Femur (tissue), 1 donor: Measurements from ENCODE around the gene KRT32.

Experiments
- DNase-seq: peaks from one replicate; pipeline ENCODE4 v3.0.0-alpha.2; 2017

KRT32 gene

DNA sequence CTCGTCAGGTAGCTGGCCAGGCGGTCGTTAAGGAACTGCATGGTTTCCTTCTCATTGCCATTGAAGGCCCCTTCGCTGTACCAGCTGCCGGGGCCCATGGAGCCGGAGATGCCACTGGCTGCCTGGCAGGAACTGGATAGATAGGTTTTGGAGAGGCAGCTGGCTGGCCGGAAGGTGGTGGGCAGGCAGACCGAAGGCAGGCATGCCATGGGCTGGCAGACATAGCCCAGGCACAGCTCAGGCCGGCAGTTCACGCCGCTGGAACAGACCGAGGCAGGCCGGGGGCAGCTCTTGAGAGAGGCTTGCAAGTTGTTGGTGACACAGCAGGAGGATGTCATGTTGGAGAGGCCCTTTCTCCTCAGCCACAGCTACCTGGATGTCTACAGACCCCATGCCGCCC lies at the start of gene KRT32:
TSS of gene KRT32 (minus strand) at position 399 of the 400 bp plus-strand sequence. CDS start at position 338, 61 bp downstream.
- no peak for DNase-seq

DNA sequence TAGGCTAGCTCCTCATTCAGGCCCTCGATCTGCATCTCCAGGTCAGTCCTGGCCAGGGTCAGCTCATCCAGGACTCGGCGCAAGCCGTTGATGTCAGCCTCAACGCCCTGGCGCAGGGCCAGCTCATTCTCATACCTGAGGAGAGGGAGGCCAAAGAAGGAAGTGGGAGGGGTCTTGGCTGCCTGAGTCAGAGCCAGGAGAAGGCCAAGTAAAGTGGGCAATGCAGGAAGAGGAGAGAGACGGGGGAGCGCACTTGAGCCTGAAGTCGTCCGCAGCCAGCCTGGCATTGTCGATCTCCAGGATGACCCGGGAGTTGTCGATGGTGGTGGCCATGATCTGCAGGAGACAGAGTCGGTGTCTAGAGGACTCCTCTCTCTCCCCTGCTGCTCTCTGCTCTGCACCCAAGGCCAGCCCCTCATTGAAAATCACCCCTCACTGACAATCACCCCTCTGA lies 49.7 kb upstream of the KRT32 start:
- DNase-seq: no peak

DNA sequence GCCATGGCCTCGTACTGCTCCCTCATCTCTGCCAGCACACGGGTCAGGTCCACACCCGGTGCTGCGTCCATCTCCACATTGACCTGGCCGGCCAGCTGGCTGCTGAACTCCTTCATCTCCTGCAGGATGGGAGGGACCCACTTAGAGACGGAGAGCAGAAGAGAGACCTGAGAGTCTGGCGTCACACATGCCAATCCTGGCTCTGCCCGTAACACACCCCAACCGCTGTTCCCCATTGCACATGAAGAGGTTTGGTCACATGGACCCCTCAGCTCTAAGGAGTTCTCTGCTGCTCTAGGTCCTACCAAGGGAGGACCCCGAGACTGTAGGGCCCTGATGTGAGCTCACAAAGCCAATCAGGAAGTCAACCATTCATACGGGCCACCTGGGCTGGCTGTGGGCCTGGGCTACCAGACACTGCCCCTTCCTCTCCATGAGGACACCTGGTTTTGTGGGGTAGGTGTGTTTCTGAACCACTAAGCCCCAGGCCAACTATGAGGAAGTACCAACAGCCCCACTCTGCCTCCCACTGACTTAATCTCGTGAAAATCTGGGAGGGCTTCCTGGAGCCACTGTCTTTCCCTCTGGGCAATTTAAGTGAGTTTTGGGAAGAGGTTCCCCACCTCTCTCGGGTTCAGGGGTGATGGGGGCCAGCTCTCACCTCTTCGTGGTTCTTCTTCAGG lies 49.1 kb upstream of the KRT32 start:
- DNase-seq: no peak

DNA sequence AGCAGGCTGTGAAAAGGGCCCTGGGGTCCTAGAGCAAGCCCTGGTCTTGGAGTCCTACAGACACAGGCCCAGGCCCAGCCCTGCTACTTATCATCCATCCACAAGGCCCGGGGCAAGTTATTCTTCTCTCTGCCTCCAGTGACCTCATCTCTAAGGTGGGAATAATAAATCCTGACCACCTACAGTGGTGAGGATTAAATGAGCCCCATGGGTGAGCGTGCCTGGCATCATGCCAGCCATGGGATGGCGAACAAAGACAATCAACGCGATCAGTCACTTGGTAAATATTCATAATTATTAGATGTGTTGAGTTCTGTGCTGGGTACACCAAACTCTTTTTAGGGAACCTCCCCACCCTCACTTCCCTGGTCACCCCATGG lies 46.0 kb upstream of the KRT32 start:
- no peak for DNase-seq

DNA sequence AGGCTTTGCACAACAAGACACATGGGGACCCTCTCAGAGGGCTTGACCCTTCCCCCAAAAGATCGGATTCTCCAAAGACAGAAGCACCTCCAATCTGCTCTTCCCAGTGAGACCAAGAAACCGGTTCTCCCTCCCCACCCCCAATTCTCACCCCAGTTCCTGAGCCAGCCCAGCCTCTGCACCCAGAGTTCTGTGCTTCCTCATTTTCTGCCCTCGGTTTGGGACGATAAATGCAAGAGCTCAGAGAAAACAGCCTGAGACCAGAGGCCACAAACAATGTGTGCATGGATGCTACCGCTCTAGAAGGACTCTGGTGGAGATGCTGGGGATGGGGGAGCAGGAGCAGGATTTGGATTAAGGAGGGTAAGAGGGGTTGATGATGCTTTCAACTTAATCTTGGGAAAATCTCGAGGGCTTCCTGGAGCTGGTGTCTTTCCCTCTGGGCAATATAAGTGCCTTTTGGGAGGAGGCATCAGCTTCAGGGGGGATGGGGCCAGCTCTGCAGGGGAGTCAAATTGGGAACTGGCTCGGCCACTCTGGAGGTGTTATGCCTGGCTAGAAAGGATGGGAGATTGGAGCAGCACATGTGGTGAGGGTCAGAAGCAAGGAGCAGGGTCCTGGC lies 45.5 kb upstream of the KRT32 start:
- DNase-seq: no peak

DNA sequence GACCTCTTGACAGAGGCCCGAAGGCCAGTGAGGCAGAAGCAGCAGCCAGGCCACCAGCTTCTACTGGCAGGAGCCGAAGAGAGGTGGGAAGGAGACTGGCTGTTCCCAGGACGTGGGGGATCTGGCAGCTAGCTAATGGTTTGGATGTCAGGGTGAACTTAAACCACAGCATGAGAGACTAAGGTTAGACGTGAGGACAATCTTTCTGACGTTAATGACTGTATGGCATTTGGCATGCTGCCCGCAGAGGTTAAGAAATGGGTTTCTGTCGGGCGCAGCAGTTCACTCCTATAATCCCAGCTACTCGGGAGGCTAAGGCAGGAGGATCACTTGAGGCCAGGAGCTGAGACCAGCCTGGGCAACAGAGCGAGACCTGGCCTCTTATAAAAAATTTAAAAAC lies 44.5 kb upstream of the KRT32 start:
- DNase-seq: no peak

DNA sequence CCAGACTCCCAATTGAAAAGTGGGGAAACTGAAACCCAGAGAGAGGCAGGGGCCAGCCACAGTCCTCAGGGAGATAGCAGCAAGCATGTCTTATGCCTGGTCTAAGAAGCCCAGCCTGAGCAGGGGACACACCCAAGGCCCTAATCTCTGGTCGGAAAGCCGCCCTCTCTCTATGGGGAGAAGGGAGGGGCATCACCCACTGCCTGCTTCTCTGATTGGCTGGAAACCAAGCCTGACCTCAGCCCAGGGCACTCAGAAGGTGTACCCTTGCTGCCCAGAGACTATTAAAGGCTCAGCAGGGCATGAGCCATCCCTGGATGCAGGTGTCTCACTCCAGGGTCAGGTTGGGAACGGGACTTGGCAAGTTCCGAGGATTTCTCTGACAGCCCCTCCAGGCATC lies 43.9 kb upstream of the KRT32 start:
- DNase-seq: no peak

DNA sequence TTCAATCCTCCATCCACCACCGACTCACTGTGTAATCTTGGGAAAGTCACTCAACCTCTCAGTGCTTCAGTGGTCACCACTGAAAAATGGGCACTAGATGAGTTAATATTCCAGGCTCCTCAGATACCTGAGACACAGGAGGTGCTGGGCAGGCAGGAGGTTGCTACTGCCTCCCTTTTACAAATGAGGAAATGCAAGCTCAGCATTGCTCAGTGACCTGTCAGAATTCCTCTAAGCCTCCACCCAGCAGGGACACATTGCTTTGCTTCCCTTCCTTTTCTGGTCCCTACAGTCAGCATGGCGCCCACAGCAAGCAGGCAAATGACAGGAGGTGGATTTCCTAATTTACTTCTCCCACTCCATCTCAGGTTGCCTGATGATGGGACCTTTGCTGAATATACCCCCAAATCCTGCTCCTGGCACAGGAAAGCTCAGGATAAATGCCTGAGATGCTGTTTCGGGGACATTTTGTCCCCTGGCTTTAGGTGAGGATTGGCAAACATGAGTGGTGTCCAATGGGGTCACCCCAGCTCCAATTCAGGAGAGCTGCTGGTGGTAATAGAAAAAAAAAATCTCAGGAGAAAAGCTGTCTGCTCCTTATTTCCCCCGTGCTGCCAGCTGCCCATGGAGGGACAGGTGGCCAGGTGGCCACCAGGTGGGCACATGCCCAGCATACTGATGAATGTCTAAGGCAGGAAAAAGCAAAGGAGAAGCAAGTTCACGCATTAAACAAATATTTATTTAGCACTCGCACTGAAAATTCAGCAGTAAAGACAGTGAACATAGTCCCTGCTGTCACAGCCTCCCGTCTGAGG lies 43.3 kb upstream of the KRT32 start:
- no peak for DNase-seq

DNA sequence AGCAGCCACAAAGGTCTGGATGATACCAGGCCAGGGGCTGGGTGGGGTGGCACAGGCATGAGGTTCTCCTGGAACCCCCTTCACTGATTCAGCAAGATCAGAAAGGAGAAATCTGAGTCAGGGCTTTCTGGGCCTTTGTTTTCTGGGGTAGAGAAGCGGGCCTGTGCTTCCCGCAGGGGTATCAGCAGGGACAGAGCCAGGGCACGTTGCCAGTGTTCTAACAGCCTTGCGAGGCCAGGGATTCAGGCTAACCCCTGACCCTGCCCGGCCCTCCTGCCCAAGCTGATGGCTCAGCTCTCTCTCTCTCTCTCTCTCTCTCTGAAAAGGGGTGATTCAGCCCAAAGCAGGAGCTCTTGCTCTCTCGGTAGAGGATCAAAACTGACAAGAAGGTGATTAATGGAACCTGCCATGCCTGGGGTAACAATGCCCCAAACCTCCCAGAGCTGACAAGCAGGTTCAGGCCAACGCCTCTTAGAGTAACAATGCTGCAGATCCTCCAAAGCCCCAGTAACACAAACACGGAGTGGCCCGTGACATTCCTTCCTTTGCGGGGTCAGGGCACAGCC lies 40.2 kb upstream of the KRT32 start:
- no peak for DNase-seq

DNA sequence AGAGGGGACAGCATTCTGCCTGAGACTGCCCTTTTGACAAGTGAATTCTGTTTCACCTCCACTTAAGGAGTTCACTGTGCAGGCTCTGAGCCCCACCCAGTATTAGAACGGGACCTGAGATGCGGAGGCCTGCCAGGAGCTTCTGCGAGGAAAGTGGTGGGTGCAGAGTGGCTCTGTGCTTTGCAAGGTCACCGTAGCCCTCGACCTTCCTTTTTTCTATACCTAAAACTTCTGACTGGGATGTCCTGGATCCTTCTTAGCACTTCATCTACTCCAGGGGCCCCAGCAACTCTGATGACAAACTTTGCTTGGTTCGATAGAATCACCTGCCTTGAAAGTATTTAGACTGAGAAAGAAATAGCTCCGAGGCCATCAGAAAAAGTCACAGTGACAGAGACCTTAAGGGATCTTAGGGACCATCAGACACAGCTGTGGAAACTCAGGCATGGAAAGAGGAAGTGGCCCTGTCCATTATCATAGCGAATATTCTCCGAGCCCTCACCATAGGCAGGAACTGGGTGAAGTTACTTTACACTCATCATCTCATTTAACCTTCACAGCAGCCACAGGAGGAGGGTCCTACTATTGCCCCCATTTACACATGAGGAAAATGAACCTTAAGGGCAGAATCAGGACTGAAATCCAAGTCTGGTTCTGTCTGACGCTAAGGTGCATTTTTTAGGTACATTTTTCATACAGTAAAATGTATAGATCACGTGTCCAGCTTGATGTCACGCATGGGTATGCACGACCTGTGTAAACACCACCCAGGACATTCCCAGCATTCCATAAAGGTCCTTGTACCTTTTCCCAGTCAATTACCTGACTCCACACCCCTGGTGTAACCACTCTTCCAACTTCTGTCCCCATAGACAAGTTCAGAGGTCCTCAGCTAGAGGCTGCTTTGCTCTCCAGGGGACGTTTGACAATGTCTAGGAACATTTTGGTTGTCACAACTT lies 38.9 kb upstream of the KRT32 start:
- no peak for DNase-seq

DNA sequence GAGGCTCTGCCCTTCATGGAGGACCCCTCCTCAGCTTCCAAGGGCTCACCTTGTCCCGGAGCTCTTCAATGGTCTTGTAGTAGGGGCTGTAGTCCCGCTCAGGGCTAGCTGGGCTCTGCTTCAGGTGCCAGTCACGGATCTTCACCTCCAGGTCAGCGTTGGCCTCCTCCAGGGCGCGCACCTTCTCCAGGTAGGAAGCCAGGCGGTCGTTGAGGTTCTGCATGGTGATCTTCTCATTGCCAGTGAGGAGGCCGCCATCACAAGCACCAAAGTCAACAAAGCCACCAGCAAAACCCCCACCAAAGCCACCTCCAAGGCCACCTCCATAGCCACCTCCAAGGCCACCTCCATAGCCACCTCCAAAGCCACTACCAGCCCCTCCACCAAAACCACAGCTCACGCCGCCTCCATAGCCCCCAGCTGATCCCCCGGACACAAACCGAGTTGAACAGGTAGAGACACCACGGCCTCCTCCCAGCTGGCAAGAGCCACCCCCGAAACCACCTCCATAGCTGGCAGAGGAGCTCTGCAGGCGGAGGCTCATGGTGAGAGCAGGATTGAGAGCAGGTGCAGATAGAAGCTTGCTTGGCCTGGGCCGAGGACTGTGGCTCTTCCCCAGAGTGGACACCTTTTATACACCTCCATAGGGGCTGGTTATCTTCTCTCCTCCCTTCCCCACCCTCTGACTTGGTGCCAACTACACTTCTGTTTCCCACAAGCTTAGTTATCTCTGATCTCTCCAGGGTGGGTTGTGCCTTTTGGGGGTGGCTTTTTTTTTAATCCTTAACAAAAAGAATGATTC lies 38.0 kb upstream of the KRT32 start, which contains the start of gene KRT13:
TSS of gene KRT13 (minus strand) at position 606 of the 802 bp plus-strand sequence. CDS start at position 544, 62 bp downstream.
- DNase-seq: no peak

DNA sequence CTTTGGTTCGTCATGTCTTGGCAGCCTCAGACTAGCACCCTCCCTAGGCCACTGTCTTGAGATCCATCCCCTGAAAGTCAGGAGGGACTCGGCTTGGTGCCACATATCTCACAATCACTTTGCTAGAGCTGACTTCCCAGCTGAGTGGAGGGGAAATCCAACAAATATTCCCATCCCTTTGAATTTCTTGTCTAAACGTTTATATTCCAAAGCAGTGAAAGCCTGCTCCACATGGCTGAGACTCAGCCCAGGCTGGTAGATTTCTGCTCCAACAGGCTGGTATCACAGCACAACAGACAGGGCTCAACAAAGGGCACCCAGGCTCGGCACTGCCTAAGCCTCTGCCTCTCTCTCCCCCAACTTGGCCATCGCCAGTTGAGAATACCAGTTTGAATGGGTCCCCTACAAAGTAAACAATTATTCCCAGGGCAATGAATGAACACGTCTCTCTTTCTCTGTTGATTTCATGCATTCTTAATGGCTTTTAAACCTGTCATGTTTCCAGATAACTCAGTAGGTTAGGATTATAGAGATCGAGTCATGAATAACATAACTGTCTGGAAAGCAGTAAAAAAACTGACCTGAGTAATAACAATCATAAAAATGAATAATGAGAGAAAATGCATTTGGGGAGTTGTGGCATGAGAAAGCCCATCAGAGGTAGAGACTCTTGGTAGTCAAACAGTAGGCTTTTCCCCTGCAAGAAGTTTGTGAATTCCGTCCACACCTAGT lies 37.2 kb upstream of the KRT32 start:
- DNase-seq: no peak

DNA sequence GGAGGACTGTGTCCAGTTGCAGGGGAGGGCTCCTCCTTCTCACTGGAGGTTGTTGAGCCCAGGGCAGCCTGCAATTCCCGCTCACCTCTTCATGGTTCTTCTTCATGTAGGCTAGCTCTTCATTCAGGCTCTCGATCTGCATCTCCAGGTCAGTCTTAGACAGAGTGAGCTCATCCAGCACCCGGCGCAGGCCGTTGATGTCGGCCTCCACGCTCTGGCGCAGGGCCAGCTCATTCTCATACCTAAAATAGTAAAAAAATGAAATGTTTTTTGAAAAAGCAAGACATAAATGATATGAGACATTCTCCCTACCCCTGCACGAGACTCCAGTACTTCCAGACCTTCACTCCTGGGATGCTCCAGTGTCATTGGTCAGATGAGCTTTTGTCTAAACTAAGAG lies 36.0 kb upstream of the KRT32 start:
- no peak for DNase-seq

DNA sequence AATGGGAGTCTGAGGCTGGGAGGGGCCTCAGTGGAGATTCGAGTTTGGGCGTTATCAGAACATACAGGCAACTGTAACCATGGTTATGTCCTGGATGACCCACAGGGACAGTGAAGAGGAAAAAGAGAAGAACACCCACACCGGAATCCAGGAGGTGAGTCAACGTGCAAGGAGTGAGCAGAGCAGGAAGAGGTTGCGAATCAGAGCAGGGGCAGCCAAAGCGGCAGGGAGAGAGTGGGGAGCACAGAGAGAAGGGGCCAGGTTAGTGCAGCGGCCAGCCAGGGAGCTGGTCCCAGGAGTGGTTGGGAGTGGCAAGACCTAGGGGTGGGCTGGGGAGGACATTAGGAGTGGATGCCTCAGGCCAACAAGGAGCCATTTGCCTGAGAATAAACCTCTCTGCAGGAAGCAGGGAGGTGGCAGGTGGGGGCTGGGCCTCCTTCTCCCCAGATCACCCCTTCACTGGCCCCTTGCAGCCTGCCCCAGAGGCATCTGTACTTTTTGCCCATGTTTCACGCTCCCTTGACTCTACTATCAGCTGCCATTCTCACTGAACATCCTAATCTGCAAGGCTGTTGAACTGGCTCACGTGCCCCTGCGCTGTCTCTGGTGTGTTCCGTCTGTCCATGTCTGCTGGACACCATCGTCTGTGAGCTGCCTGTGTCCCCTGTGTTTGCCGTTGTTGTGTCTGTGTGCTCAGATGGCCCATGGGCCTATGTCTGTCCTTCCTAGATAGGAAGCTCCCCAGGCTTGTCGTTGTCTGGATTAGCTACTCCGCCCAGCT lies 33.1 kb upstream of the KRT32 start:
- DNase-seq: no peak

DNA sequence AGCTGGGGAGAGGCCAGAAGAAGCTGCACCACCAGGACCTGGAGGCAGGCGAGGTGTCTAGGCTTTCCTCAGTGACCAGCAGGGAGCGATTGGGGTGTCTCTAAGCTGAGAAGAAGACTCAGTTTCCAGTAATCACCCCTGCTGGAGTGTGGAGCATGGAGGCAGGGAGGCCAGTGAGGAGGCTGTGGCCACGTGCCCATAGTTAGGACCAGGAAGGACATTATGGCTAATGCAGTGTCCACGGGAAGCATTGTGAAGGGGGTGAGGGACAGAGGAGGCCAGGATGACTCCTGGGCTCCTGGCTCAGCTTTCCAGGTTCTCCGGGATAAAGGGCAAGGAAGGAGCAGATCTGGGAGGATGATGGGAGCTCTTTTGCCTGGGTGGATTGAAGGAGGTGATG lies 32.5 kb upstream of the KRT32 start:
- no peak for DNase-seq

DNA sequence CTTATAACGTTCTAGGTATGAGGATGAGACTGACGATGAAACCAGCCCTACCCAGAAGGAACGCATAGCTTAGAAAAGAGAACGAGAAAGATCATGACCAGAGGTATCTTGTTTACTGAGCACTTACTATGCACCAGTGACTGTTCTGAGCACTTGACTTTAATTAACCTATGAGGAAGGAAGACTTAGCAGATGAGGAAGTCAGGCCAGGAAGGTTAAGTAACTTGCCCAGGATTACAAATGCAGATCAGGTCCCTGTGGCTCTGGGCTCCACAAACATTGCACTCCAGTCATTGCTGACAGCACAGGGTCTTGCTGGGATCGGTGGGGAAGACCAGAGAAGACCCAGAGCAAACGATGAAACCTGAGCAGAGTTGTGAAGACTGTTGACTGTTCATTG lies 31.1 kb upstream of the KRT32 start:
- DNase-seq: no peak

DNA sequence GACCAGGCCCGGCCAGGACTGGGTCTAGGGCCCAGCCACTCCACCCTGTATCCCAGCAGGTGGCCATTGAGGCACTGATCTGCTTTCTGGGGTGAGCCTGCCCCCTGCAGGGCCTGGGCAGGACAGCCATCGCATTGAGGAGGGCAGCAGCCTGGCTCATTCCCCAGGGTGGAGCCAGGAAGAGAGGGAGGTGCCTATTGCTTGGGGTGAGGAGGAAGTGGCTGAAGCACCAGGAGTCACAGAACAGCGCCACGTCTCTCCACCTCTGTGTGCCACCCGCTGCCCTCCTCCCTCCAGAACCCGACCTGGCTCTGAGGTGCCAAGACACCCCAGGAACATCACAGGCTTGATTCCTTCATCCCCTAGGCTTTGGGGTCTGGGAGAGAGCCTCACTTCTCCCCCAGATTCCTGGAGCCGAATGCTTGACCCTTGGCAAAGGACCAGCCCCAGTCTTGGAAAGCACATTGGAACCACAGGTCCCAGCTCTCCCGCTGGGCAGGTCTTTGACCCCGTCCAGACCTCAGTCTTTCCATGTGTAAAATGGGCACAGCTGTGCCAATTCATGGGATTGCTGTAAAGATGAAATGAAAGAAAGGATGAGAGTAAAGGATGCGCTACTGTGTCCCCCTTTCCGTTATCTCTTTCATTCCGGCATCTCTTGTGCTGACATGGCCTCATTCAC lies 29.8 kb upstream of the KRT32 start:
- peak; percentile 66 for DNase-seq

DNA sequence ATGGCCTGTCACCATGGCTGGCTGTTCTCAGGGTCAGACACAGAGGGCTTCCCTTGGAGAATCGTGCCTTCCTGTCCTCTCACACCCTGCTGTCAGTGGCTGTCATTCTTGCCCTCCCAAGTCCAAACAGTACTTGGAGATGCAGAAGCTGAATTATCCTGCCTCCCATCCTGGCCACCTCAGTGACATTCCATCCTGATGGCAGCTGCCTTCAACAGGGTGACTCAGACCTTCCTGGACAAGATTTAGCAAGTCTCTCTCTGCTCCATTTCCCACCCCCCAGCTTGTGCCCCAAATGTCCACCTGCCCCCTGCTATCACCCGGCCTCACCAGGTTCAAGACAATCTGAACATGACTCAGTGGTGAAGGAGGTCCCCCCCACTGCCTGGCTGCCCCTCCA lies 27.3 kb upstream of the KRT32 start:
- DNase-seq: no peak

DNA sequence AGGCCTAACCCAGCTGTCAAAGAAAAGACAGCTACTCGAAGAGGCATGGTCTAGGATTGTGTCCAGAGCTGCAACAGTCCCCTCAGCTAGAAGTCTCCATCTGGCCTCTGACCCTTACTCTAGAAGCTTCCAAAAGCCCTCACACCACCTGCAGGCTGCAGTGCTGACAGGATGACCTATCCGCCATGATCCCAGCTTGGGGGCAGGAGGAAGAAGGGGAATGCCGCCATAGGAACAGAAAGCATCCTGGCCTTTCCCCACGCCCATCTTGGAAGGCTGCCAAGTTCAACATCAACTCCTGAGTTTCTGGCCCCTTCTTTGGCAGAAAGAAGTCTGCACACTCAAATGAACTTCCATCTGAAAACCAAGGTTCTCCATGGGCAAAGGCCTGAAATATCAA lies 25.6 kb upstream of the KRT32 start:
- DNase-seq: peak; percentile 58
